Activated CD4-positive, CD25-positive, alpha-beta regulatory T cell treated with anti-CD3 and anti-CD28 coated beads, Interleukin-2, amount 50 U/mL, for 16 hours (primary cell): ENCODE measurements around the gene C2orf76.

ENCODE experiments used
- DNase-seq: peaks from one replicate; pipeline ENCODE4 v3.0.0-alpha.2; 2020; ENCODE audit warnings: low read depth, low spot score

The C2orf76 gene

GRCh38 chr2:119264781-119265692, 101.6 kb downstream of the C2orf76 start:
- no peak for DNase-seq

- no peak for DNase-seq
Measured at GRCh38 chr2:119263656-119264055, 103.0 kb downstream of the C2orf76 start.

DNA sequence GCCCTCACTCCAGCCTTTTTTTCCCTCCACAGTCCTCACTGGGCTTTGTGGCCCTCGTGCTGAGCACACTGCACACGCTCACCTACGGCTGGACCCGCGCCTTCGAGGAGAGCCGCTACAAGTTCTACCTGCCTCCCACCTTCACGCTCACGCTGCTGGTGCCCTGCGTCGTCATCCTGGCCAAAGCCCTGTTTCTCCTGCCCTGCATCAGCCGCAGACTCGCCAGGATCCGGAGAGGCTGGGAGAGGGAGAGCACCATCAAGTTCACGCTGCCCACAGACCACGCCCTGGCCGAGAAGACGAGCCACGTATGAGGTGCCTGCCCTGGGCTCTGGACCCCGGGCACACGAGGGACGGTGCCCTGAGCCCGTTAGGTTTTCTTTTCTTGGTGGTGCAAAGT, 103.6 kb downstream of the C2orf76 start:
- DNase-seq, result no peak

GRCh38 chr2:119261493-119262225, 105.0 kb downstream of the C2orf76 start:
- DNase-seq, result no peak

GRCh38 chr2:119260646-119261492, 105.8 kb downstream of the C2orf76 start:
- no peak for DNase-seq

- DNase-seq, result no peak
Measured at GRCh38 chr2:119259296-119259860, 107.3 kb downstream of the C2orf76 start.

- no peak for DNase-seq
Measured at GRCh38 chr2:119257198-119257597, 109.4 kb downstream of the C2orf76 start.

GRCh38 chr2:119256582-119256921, 110.1 kb downstream of the C2orf76 start:
- no peak for DNase-seq

DNA sequence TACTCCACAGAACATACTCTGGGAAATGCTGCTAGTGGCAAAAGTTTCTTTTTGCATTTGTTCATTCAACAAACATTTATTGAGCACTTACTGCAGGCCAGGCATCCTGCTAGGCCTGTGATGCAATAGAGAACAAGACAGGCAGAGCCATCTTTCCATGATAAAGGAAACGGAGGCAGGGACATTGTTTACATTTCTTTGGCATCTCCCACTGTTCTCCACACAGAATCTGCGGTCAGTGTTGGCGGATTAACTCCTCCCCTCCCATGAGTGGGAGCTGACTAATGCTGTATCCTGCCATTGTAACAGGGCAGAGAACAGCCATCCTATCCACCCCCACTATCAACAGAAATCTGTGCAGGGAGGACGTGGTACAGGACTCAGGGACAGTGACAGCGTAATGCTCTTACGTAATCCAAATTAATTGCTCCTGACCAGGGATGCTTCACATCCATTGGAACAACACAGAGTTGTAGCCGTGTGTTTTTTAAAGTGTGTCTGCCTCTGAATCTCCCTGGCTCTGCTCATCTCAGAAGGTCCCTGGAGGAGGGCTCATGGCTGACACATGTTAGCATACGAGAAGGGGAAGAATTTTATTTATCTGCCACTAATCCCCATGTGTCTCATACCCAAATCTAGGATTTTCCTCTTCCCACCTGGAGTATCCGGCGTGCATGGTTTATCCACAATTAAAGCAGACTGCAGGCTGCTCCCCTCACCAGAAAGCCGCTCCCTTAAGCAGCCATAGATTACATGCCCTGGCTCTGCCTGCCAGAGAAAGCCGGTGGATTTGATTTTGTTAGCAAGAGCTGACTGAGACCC, 110.7 kb downstream of the C2orf76 start:
- DNase-seq, result no peak

DNA sequence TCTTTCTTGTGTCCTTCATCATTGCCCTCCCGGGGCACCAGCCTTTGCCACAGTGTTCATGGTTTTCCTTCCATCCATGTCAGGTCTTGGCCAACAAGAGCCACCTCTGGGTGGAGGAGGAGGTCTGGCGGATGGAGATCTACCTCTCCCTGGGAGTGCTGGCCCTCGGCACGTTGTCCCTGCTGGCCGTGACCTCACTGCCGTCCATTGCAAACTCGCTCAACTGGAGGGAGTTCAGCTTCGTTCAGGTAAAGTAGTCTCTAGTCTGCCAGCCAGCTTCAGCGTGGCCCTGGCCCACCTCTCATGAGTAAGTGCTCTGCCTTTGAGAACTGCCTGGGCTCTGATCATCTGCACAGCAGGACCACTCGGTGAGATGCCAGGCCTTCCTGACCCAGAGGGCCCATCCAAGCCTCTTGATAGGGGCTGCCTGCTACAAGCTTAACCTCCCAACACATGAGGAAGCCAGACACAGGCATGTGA, 112.0 kb downstream of the C2orf76 start:
- no peak for DNase-seq

DNA sequence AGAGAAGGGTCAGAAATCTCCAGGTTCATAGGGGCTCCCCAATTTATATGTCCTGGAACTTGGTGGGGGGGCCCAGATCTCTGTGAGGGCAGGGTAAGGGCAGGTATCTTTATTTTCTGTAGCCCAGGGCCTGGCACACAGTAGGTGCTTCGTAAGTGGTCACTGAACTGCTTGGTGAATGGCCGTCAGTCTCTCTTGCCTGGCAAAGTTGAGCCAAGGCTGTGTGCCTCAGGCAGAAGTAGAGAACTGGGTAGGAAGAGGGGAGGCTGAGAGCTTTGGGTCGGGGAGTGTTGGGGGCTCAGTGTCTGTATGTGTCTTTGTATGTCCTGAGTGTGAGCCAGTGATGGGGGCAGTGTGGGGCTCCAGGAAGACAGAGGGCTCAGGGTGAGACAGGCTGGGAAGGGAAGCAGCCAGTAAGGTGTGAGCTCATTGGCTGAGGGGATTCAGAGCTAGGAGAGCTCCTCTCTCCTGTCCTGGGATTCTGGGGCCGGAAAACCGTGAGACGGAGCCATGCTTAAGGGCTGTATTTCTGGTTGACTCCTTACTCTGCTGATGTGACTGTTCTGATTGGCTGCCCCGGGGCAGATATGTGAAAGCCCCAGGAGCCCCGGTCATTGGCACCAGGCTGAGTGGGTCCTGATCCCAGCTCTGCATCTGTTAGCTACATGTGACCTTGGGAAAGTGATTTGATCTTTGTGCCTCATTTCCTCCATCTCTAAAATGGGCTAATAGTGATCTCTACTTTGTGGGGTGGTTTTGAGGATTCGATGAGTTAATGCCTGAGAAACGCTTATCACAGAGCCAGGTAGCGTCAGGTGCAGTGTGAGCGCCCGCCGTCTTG, 112.7 kb downstream of the C2orf76 start:
- DNase-seq, result no peak

DNA sequence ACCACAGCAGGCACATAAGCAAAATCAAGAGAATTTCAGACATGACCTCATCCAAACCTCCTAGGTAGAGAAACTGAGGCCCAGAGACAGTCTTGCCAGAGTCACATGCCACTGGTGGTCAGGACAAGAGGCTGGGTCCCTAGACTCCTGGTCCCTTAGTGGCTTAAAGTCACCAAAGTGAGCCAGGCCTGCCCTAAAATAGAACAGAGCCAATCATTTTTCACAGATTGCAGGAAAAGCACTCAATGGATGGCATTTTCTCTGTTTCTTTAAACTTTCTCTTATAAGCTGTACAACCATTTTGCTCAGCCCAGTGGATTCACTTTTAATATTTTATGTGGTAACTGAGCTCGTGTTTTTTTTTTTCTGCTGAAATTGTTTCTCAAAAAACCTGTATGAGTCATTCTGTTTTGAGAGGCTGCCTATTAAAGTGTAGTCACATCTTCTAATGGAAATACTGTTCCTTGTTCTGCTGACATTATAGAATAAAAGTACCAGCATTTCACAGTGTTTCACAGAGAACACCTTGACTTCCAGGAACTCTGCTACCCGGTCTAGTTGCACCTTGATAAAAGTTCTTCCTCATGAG, 113.4 kb downstream of the C2orf76 start:
- no peak for DNase-seq
